HepG2 (cell line): ENCODE results near the gene HMMR. TPM values are rescaled to one million over a fixed set of nuclear protein-coding genes. Genes with fewer than 3 reads are reported as not detected.

Experiments
- CBX5 ChIP-seq: sonication (generic); formaldehyde crosslinking; IDR thresholded peaks from 2 replicates; pipeline ENCODE4 v1.4.0; 2020; ENCODE audit warnings: missing genetic modification reagents, borderline replicate concordance
- CEBPB ChIP-seq: IDR thresholded peaks from 2 replicates; pipeline ENCODE4 v1.6.1; 2011; ENCODE audit warnings: low read depth, low read length, improper control_type of control experiment, borderline replicate concordance
- EP300 ChIP-seq, 3 experiments: sonication (generic) in 1 of 3; formaldehyde crosslinking in 1 of 3; IDR thresholded peaks; 2 replicates each; pipeline versions ENCODE4 v1.5.1 to v1.6.1; 2011 to 2020; ENCODE audit warnings: low read depth in 2 of 3, low read length in 2 of 3, borderline replicate concordance in 1 of 3, improper control_type of control experiment in 1 of 3, mild to moderate bottlenecking in 1 of 3, missing genetic modification reagents in 1 of 3, moderate library complexity in 1 of 3
- FOXM1 ChIP-seq: sonication (generic); formaldehyde crosslinking; IDR thresholded peaks from 2 replicates; pipeline ENCODE4 v1.5.0; 2020; ENCODE audit warnings: missing genetic modification reagents
- KDM4B ChIP-seq: sonication (generic); formaldehyde crosslinking; IDR thresholded peaks from 2 replicates; pipeline ENCODE4 v1.4.0; 2020; ENCODE audit warnings: missing genetic modification reagents
- KLF16 ChIP-seq, 2 experiments: sonication (generic) in 1 of 2; formaldehyde crosslinking in 1 of 2; IDR thresholded peaks; 2 replicates each; pipeline versions ENCODE4 v1.6.1 to v1.8.0; 2016 to 2023; ENCODE audit warnings: missing genetic modification reagents in 2 of 2, missing compliant biosample characterization in 1 of 2
- MTF1 ChIP-seq: sonication (generic); formaldehyde crosslinking; IDR thresholded peaks from 2 replicates; pipeline ENCODE4 v1.5.0; 2020; ENCODE audit warnings: missing genetic modification reagents
- NRL ChIP-seq: sonication (generic); formaldehyde crosslinking; IDR thresholded peaks from 2 replicates; pipeline ENCODE4 v1.5.0; 2020; ENCODE audit warnings: missing genetic modification reagents, mild to moderate bottlenecking, moderate library complexity, borderline replicate concordance
- SP5 ChIP-seq: IDR thresholded peaks from 2 replicates; pipeline ENCODE4 v1.6.1; 2016; ENCODE audit warnings: low read depth, borderline replicate concordance
- TBP ChIP-seq: sonication (generic); formaldehyde crosslinking; IDR thresholded peaks from 2 replicates; pipeline ENCODE4 v1.5.0; 2020; ENCODE audit warnings: missing genetic modification reagents
- TEAD3 ChIP-seq: optimal IDR thresholded peaks from 2 replicates; pipeline ENCODE3; 2016; ENCODE audit warnings: borderline replicate concordance
- YY1 ChIP-seq: IDR thresholded peaks from 2 replicates; pipeline ENCODE4 v1.6.1; 2011; ENCODE audit warnings: low read length, low read depth, moderate library complexity, mild to moderate bottlenecking; ENCODE audit not compliant: insufficient read depth, insufficient replicate concordance
- ZBTB7B ChIP-seq: sonication (generic); formaldehyde crosslinking; IDR thresholded peaks from 2 replicates; pipeline ENCODE4 v1.4.0; 2020; ENCODE audit warnings: missing genetic modification reagents
- ZFAT ChIP-seq: sonication (generic); formaldehyde crosslinking; conservative IDR thresholded peaks from 2 replicates; pipeline ENCODE4 v1.8.1; 2023; ENCODE audit warnings: missing genetic modification reagents, inconsistent platforms
- ZIK1 ChIP-seq: sonication (generic); formaldehyde crosslinking; IDR thresholded peaks from 2 replicates; pipeline ENCODE4 v1.5.0; 2020; ENCODE audit warnings: mild to moderate bottlenecking, low read depth, missing genetic modification reagents, borderline replicate concordance
- ZNF124 ChIP-seq: sonication (generic); formaldehyde crosslinking; IDR thresholded peaks from 2 replicates; pipeline ENCODE4 v1.4.0; 2020; ENCODE audit warnings: missing genetic modification reagents
- ZNF746 ChIP-seq: sonication (generic); formaldehyde crosslinking; IDR thresholded peaks from 2 replicates; pipeline ENCODE4 v1.8.0; 2022; ENCODE audit warnings: mild to moderate bottlenecking, missing genetic modification reagents
- polyA plus RNA-seq, 8 experiments: library from polyadenylated mRNA; depleted of rRNA in 3 of 8; stranded (reverse) in 7 of 8; unstranded in 1 of 8; fragments of >200 nt; fragmentation: Illumina TruSeq in 4 of 8; extraction: Trizol in 4 of 8; gene quantifications; 2 replicates each; pipeline versions ENCODE4 v1.2.1 to v1.2.3, GENCODE V29; 2011 to 2016; ENCODE audit warnings: low read depth in 4 of 8, missing spikeins in 1 of 8, mixed read lengths in 1 of 8; ENCODE audit not compliant: insufficient read depth in 1 of 8
- total RNA-seq, 5 experiments: library from RNA; depleted of rRNA; stranded (reverse); fragments of >200 nt; fragmentation: Illumina TruSeq; extraction: Trizol; gene quantifications; 2 replicates each; pipeline ENCODE4 v1.2.3, GENCODE V29; 2016; ENCODE audit warnings: low read depth in 1 of 5
- TF ChIP-seq, protein P1 (sequence below): IDR thresholded peaks from 2 replicates; pipeline ENCODE4 v1.6.1; 2016
- TF ChIP-seq, protein P2 (sequence below): sonication (generic); formaldehyde crosslinking; IDR thresholded peaks from 2 replicates; pipeline ENCODE4 v1.4.0; 2020; ENCODE audit warnings: missing genetic modification reagents
- TF ChIP-seq, protein P3 (sequence below): fragments of 450-650 bp; IDR thresholded peaks from 2 replicates; pipeline ENCODE4 v1.6.1; 2017
- TF ChIP-seq, protein P4 (sequence below): IDR thresholded peaks from 2 replicates; pipeline ENCODE4 v1.6.1; 2016; ENCODE audit warnings: low read depth
- TF ChIP-seq, protein P5 (sequence below): sonication (generic); formaldehyde crosslinking; IDR thresholded peaks from 2 replicates; pipeline ENCODE4 v1.5.0; 2020; ENCODE audit warnings: missing genetic modification reagents, mild to moderate bottlenecking, borderline replicate concordance

The HMMR gene
- total and polyA plus RNA-seq, 2 of the 13 experiments (the other 11 are each of a cell fraction or from before 2014, with no cell fraction given): 8.5 to 48.3 TPM

DNA sequence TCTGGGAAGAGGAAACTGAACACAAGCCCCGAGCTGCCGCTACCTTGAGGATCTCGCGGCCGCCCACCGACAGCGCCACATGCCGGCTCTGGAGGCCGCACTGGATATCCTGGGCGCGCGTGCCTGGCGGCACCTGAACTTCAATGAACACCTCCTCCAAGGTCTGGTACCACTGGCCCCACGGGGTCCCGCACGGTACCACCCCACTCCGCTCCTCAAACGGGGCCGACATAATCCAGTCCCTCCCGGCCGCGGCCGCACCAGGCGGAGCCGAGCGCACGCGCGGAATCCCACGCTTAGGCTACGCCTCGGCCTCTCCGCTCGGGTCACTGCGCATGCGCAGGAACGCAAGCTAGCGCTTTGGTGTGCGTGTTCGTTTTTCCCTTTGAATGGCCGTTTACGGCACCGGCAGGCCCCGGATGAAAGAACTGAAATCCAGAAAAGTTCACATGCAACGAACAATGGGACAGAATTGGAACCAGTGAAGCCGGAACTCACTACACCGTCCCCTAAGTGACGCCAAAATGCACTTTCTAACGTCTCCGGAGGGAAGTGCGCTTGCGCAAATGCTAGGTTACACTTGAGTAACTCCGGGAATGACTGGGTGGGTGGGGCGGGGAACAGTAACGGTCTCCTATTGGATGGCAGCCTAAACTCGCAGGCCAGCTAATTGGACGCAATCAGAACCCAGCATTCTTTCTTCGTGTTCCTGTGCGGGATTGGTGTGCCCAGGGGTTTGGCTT is 442 bp upstream of the HMMR start, which contains the start of gene NUDCD2 (continued):
- TF ChIP-seq EP300 (IDR thresholded peaks at IDR 0.05; ENCODE audit: low read depth in 2 of 2, low read length in 2 of 2) (peak in 1 of 2 experiments; percentile 39; a peak in 1 of 4 replicates), EP300 (CRISPR knock-in tag; IDR thresholded peaks at IDR 0.05; ENCODE audit: borderline replicate concordance) (no peak), ZFAT (no peak), ZNF746 (CRISPR knock-in tag) (no peak), CEBPB (peak; percentile 60; the same call in 1 of the 2 replicates), TBP (no peak), FOXM1 (CRISPR knock-in tag) (peak; percentile 75; the same call in 1 of the 2 replicates), ZIK1 (CRISPR knock-in tag) (no peak), TEAD3 (peak; percentile 42), ZBTB7B (CRISPR knock-in tag) (peak; percentile 64), CBX5 (CRISPR knock-in tag) (peak; percentile 43; the same call in 1 of the 2 replicates), KLF16 (CRISPR knock-in tag; IDR thresholded peaks at IDR 0.05) (0 out of 4 replicates have a peak, but pooled peaks of 1 of the 2 experiments have one; percentile 54), MTF1 (CRISPR knock-in tag) (no peak), KDM4B (CRISPR knock-in tag) (0 out of 2 replicates have a peak, but pooled peaks have one; percentile 61), SP5 (CRISPR knock-in tag) (0 out of 2 replicates have a peak, but pooled peaks have one; percentile 24), YY1 (no peak), ZNF124 (CRISPR knock-in tag) (no peak; the same call in 1 of the 2 replicates), NRL (CRISPR knock-in tag) (peak; percentile 80; the same call in 1 of the 2 replicates)
- TF ChIP-seq, protein P1, sequence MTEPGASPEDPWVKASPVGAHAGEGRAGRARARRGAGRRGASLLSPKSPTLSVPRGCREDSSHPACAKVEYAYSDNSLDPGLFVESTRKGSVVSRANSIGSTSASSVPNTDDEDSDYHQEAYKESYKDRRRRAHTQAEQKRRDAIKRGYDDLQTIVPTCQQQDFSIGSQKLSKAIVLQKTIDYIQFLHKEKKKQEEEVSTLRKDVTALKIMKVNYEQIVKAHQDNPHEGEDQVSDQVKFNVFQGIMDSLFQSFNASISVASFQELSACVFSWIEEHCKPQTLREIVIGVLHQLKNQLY (CRISPR knock-in tag): no peak
- TF ChIP-seq, protein P2, sequence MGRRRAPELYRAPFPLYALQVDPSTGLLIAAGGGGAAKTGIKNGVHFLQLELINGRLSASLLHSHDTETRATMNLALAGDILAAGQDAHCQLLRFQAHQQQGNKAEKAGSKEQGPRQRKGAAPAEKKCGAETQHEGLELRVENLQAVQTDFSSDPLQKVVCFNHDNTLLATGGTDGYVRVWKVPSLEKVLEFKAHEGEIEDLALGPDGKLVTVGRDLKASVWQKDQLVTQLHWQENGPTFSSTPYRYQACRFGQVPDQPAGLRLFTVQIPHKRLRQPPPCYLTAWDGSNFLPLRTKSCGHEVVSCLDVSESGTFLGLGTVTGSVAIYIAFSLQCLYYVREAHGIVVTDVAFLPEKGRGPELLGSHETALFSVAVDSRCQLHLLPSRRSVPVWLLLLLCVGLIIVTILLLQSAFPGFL (CRISPR knock-in tag): peak; percentile 25; the same call in 1 of the 2 replicates
- TF ChIP-seq, protein P3, sequence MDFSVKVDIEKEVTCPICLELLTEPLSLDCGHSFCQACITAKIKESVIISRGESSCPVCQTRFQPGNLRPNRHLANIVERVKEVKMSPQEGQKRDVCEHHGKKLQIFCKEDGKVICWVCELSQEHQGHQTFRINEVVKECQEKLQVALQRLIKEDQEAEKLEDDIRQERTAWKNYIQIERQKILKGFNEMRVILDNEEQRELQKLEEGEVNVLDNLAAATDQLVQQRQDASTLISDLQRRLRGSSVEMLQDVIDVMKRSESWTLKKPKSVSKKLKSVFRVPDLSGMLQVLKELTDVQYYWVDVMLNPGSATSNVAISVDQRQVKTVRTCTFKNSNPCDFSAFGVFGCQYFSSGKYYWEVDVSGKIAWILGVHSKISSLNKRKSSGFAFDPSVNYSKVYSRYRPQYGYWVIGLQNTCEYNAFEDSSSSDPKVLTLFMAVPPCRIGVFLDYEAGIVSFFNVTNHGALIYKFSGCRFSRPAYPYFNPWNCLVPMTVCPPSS: no peak
- TF ChIP-seq, protein P4, sequence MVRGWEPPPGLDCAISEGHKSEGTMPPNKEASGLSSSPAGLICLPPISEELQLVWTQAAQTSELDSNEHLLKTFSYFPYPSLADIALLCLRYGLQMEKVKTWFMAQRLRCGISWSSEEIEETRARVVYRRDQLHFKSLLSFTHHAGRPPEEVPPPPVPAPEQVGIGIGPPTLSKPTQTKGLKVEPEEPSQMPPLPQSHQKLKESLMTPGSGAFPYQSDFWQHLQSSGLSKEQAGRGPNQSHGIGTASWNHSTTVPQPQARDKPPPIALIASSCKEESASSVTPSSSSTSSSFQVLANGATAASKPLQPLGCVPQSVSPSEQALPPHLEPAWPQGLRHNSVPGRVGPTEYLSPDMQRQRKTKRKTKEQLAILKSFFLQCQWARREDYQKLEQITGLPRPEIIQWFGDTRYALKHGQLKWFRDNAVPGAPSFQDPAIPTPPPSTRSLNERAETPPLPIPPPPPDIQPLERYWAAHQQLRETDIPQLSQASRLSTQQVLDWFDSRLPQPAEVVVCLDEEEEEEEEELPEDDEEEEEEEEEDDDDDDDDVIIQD (CRISPR knock-in tag): no peak; the same call in 1 of the 2 replicates
- TF ChIP-seq, protein P5, sequence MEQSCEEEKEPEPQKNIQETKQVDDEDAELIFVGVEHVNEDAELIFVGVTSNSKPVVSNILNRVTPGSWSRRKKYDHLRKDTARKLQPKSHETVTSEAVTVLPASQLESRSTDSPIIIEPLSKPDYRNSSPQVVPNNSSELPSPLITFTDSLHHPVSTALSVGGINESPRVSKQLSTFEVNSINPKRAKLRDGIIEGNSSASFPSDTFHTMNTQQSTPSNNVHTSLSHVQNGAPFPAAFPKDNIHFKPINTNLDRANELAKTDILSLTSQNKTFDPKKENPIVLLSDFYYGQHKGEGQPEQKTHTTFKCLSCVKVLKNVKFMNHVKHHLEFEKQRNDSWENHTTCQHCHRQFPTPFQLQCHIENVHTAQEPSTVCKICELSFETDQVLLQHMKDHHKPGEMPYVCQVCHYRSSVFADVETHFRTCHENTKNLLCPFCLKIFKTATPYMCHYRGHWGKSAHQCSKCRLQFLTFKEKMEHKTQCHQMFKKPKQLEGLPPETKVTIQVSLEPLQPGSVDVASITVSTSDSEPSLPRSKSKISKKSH (CRISPR knock-in tag): peak; percentile 84; the same call in 1 of the 2 replicates
